SK-N-SH (cell line): Measurements from ENCODE around the gene SLC6A16. TPM values are rescaled to one million over a fixed set of nuclear protein-coding genes. Genes with fewer than 3 reads are reported as not detected.

ENCODE experiments used
- CTCF ChIA-PET: fragments of 300-600, 350-600 bp; formaldehyde crosslinking; extraction: SDS; loops from one replicate; lab custom pipeline; 2021; lab: Yijun Ruan, JAX
- POLR2A ChIA-PET: fragments of 350-600 bp; sonication (Branson Sonifier 250); formaldehyde crosslinking; extraction: SDS; loops from one replicate; lab custom pipeline; 2020; ENCODE audit warnings: antibody characterized with exemption, inconsistent platforms; lab: Yijun Ruan, JAX
- DNase-seq: peaks from one replicate; pipeline ENCODE4 v3.0.0; 2012
- H2AFZ ChIP-seq: fragments of 200-600 bp; sonication (generic); 2 replicates; pipeline ENCODE4 v1.8.1; 2016; ENCODE audit warnings: antibody characterized with exemption, mild to moderate bottlenecking, low read depth
- H3F3A ChIP-seq: fragments of 200-600 bp; sonication (generic); replicated peaks from 2 replicates; pipeline ENCODE3; 2016; ENCODE audit warnings: antibody characterized with exemption, mild to moderate bottlenecking; ENCODE audit not compliant: insufficient read depth
- H3K27ac ChIP-seq, 2 experiments: fragments of 200-500 bp in 1 of 2; fragments of 200-600 bp in 1 of 2; sonication (Bioruptor generic) in 1 of 2; sonication (generic), shearing (Covaris generic) in 1 of 2; 2 replicates each; pipeline versions ENCODE4 v1.5.1 to v1.6.1; 2014 to 2016; ENCODE audit warnings: low read depth in 2 of 2, inconsistent platforms in 1 of 2, low read length in 1 of 2, mild to moderate bottlenecking in 1 of 2, mixed read lengths in 1 of 2
- H3K27me3 ChIP-seq: fragments of 200-600 bp; sonication (generic), shearing (Covaris generic); 2 replicates; pipeline ENCODE4 v1.6.1; 2016; ENCODE audit warnings: mixed run types; ENCODE audit not compliant: insufficient read depth
- H3K36me3 ChIP-seq, 2 experiments: fragments of 200-500 bp in 1 of 2; fragments of 200-600 bp in 1 of 2; sonication (Bioruptor generic) in 1 of 2; sonication (generic) in 1 of 2; replicated peaks in 1 of 2; 2 replicates each; pipeline versions ENCODE3 to v1.5.1; 2014 to 2016; ENCODE audit warnings: low read length in 1 of 2, mild to moderate bottlenecking in 1 of 2; ENCODE audit not compliant: insufficient read depth in 2 of 2, control insufficient read depth in 1 of 2
- H3K4me1 ChIP-seq, 2 experiments: fragments of 200-500 bp in 1 of 2; fragments of 200-600 bp in 1 of 2; sonication (Bioruptor generic) in 1 of 2; sonication (generic), shearing (Covaris generic) in 1 of 2; 2 replicates each; pipeline versions ENCODE4 v1.5.1 to v1.6.1; 2014 to 2016; ENCODE audit warnings: low read depth in 1 of 2, low read length in 1 of 2, mixed run types in 1 of 2; ENCODE audit not compliant: insufficient read depth in 2 of 2, control insufficient read depth in 1 of 2
- H3K4me2 ChIP-seq: fragments of 200-600 bp; sonication (generic), shearing (Covaris generic); 2 replicates; pipeline ENCODE4 v1.6.1; 2017; ENCODE audit warnings: mixed run types
- H3K4me3 ChIP-seq, 2 experiments: fragments of 200-500 bp in 1 of 2; fragments of 200-600 bp in 1 of 2; sonication (Bioruptor generic) in 1 of 2; sonication (generic), shearing (Covaris generic) in 1 of 2; 2 replicates each; pipeline versions ENCODE4 v1.5.1 to v1.8.1; 2014 to 2016; ENCODE audit warnings: low read depth in 2 of 2, inconsistent platforms in 1 of 2, low read length in 1 of 2, mild to moderate bottlenecking in 1 of 2, mixed read lengths in 1 of 2, moderate library complexity in 1 of 2
- H3K79me2 ChIP-seq: fragments of 200-600 bp; sonication (generic); 2 replicates; pipeline ENCODE4 v1.8.1; 2017; ENCODE audit warnings: mild to moderate bottlenecking; ENCODE audit not compliant: insufficient read depth
- H3K9ac ChIP-seq: fragments of 200-600 bp; sonication (generic); 2 replicates; pipeline ENCODE4 v1.6.1; 2017; ENCODE audit warnings: mixed run types
- H3K9me2 ChIP-seq: fragments of 200-600 bp; sonication (generic); 2 replicates; pipeline ENCODE4 v1.6.1; 2017; ENCODE audit warnings: mixed run types
- H3K9me3 ChIP-seq: fragments of 200-600 bp; sonication (generic); 2 replicates; pipeline ENCODE4 v1.6.1; 2017; ENCODE audit warnings: mixed run types, mild to moderate bottlenecking, moderate library complexity
- H4K20me1 ChIP-seq: fragments of 200-600 bp; sonication (generic); 2 replicates; pipeline ENCODE4 v1.6.1; 2017; ENCODE audit warnings: mild to moderate bottlenecking, mixed run types; ENCODE audit not compliant: insufficient read depth
- CHD2 ChIP-seq: fragments of 150-350 bp; IDR thresholded peaks from 2 replicates; pipeline ENCODE4 v1.6.1; 2018; ENCODE audit warnings: low read length; ENCODE audit not compliant: partially characterized antibody
- EZH2phosphoT487 ChIP-seq: fragments of 200-600 bp; sonication (generic); IDR thresholded peaks from 2 replicates; pipeline ENCODE4 v1.6.1; 2017; ENCODE audit warnings: low read depth, mixed run types, mild to moderate bottlenecking, antibody characterized with exemption, moderate library complexity, borderline replicate concordance
- FOSL2 ChIP-seq: IDR thresholded peaks from 2 replicates; pipeline ENCODE4 v1.4.0; 2012; ENCODE audit warnings: low read depth, mild to moderate bottlenecking, moderate library complexity, borderline replicate concordance
- FOXJ3 ChIP-seq: sonication (generic); formaldehyde crosslinking; IDR thresholded peaks from 2 replicates; pipeline ENCODE4 v1.5.1; 2020; ENCODE audit warnings: mild to moderate bottlenecking, missing genetic modification reagents
- FOXM1 ChIP-seq: IDR thresholded peaks from 2 replicates; pipeline ENCODE4 v1.4.0; 2012; ENCODE audit warnings: low read depth, mild to moderate bottlenecking
- GATA2 ChIP-seq: sonication (generic); formaldehyde crosslinking; IDR thresholded peaks from 2 replicates; pipeline ENCODE4 v1.5.0; 2020; ENCODE audit warnings: mild to moderate bottlenecking, missing genetic modification reagents
- MEF2A ChIP-seq: IDR thresholded peaks from 2 replicates; pipeline ENCODE4 v1.4.0; 2012; ENCODE audit warnings: low read depth, borderline replicate concordance
- NRF1 ChIP-seq: IDR thresholded peaks from 2 replicates; pipeline ENCODE4 v1.6.1; 2012; ENCODE audit warnings: low read depth, mild to moderate bottlenecking, low read length
- RAD21 ChIP-seq: IDR thresholded peaks from 2 replicates; pipeline ENCODE4 v1.6.1; 2012; ENCODE audit warnings: mild to moderate bottlenecking, low read length
- RXRA ChIP-seq: IDR thresholded peaks from 2 replicates; pipeline ENCODE4 v1.4.0; 2012; ENCODE audit warnings: low read depth, mild to moderate bottlenecking, borderline replicate concordance
- SMC3 ChIP-seq: IDR thresholded peaks from 2 replicates; pipeline ENCODE4 v1.6.1; 2012; ENCODE audit warnings: low read depth, low read length, improper control_type of control experiment
- TAF1 ChIP-seq: IDR thresholded peaks from 2 replicates; pipeline ENCODE4 v1.6.1; 2012; ENCODE audit warnings: low read depth, mild to moderate bottlenecking, low read length, moderate library complexity, borderline replicate concordance
- USF1 ChIP-seq: IDR thresholded peaks from 2 replicates; pipeline ENCODE4 v1.4.0; 2012; ENCODE audit warnings: low read depth, borderline replicate concordance
- WGBS: methylation state at CpG from one replicate; pipeline ENCODE4 v1.1.6; 2017; ENCODE audit warnings: low lambda C conversion rate; 5-methylcytosine and 5-hydroxymethylcytosine counted together
- polyA plus RNA-seq, 3 experiments: library from polyadenylated mRNA; depleted of rRNA; stranded (reverse); fragments of >200 nt; gene quantifications; 2 replicates each; pipeline ENCODE4 v1.2.3, GENCODE V29; 2012

SLC6A16 gene
- polyA plus RNA-seq, 1 of the 3 experiments (the other 2 are of a cell fraction): 0.33 TPM

DNA sequence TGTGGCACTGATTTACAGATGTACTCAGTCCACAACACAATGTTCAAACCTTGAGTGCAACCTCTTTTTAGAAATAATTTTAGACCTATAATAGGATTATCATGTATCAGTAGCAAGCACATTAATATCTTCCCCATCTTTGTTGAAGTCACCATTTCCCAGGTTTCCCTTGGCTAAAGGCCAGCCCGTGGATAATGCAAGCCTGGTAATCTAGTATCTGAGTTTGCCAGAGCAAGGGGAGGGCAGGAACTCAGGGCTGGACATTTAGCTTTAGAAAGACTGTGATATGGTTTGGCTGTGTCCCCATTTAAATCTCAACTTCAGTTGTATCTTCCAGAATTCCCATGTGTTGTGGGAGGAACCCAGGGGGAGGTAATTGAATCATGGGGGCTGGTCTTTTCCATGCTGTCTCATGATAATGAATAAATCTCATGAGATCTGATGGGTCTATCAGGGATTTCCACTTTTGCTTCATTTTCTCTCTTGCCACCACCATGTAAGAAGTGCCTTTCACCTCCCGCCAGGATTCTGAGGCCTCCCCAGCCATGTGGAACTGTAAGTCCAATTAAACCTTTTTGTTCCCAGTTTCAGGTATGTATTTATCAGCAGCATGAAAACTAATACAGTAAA lies 37.7 kb downstream of the SLC6A16 start:
- H3K9me3 ChIP-seq: no peaks in the 10 kb centered on the region
- no peak overlapping the region for H2AFZ ChIP-seq
- H3K36me3 ChIP-seq: no peaks in the 10 kb centered on the region
- CTCF ChIA-PET: no interaction called here
- TF ChIP-seq CHD2 (no peak), FOXJ3 (CRISPR knock-in tag) (no peak), USF1 (no peak)
- TF ChIP-seq, all 33 proteins: peak for 0
- no peaks in the 10 kb centered on the region for H3K79me2 ChIP-seq
- DNase-seq: no peak
- H3K9me2 ChIP-seq: no peaks in the 10 kb centered on the region
- WGBS: 2% methylated on average over 2 of the region's 2 CpGs
- H3K27ac ChIP-seq: no peak overlapping the region
- no peaks in the 10 kb centered on the region for H3K4me1 ChIP-seq
- POLR2A ChIA-PET: no interaction called here
- H3K4me2 ChIP-seq: no peak overlapping the region
- no peak overlapping the region for H3K9ac ChIP-seq
- H3K4me3 ChIP-seq: no peak overlapping the region
- H3K27me3 ChIP-seq: peaks cover 22% of the 10 kb centered on the region; the same call in 1 of the 2 replicates
- no peaks in the 10 kb centered on the region for H4K20me1 ChIP-seq
- no peaks in the 10 kb centered on the region for H3F3A ChIP-seq

GRCh38 chr19:49282184-49282583 lies 42.8 kb downstream of the SLC6A16 start:
- Histone ChIP-seq H3K9me2 (no peaks in the 10 kb centered on the region), H3K4me3 (no peak overlapping the region), H4K20me1 (no peaks in the 10 kb centered on the region), H3K27ac (no peak overlapping the region), H3K27me3 (peaks cover 64% of the 10 kb centered on the region), H3K4me1 (no peaks in the 10 kb centered on the region), H3K4me2 (no peak overlapping the region), H3F3A (no peaks in the 10 kb centered on the region), H3K79me2 (no peaks in the 10 kb centered on the region), H3K36me3 (no peaks in the 10 kb centered on the region), H2AFZ (no peak overlapping the region), H3K9ac (no peak overlapping the region), H3K9me3 (no peaks in the 10 kb centered on the region)
- ChIA-PET CTCF (interaction anchor here (0.6 to 1.3 kb wide), 3 partner anchors 12 to 19 kb away, joined by 3 read pairs; no protein-coding TSS in a partner anchor), POLR2A (no interaction called here)
- 19% methylated on average over 11 of the region's 13 CpGs for WGBS
- TF ChIP-seq GATA2 (no peak), FOSL2 (no peak), SMC3 (no peak), RAD21 (no peak), MEF2A (no peak), EZH2phosphoT487 (no peak), FOXM1 (no peak), NRF1 (no peak), RXRA (no peak), TAF1 (no peak)
- DNase-seq: no peak
